NCI-H1048 (cell line): ENCODE results near the gene ATP5F1C.
"Not testable (repeated sequence)": the region's sequence is repeated elsewhere in the genome, so short reads cannot be mapped to it uniquely, and the experiment has no call there.

Experiments
- DNase-seq: peaks from one replicate; lab custom pipeline; 2025; lab: John Stamatoyannopoulos, UW

Gene ATP5F1C

DNA sequence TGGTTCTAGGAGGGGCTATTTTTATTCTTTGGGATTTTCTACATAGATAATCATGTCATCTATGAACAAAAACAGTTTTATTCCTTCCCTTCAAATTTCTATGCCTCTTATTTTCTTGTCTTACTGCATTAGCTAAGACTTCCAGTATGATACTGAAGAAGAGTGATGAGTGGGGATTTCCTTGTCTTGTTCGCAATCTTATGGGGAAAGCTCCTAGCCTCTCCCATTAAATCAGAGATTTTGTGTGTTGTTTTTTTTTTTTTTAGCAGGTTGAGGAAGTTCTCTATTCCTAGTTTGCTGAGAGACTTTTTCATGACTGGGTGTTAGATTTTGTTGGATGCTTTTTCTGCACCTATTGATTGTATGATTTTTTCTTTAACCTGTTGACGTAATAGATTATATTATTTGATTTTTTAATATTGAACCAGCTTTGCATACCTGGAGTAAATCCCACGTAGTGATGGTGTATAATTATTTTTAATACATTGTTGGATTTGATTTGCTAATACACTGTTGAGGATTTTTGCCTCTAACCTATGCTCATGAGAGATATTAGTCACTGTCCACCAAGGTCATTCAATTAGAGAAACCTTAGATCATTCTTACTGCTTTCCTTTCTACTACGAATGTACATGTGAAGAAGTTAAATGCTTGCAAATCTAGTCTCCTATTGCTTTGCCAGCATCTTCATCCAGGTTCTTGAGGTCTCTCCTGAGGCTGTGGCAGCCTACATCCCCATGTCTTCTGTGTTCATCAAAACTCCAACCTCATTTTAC lies 6.5 kb downstream of the ATP5F1C start:
- DNase-seq: no peak

- DNase-seq: no peak
Observed at GRCh38 chr10:7795605-7796004, 7.6 kb downstream of the ATP5F1C start.

DNA sequence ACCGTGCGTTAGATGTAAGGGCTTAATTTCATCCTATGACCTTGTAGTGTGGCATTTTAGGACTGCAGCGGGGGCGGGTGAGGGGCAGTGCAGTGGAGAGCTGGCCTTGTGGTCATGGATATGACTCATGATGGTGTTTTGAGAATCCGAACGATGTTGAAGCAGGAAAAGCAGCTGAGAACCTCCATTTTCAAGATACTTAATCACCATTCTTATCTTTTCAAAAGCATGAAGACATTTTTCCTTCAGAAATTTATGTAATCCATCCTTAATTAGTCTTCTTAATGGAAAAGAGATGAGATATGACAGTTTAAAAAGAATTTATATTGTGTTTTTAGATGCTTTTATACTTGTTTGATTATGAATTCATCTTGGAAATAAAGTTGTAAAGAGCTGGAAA lies 9.6 kb downstream of the ATP5F1C start:
- DNase-seq: no peak

- DNase-seq: no peak
Observed at GRCh38 chr10:7802606-7803005, 14.6 kb downstream of the ATP5F1C start.

GRCh38 chr10:7804216-7804615 lies 16.2 kb downstream of the ATP5F1C start:
- no peak for DNase-seq

GRCh38 chr10:7804741-7805140 lies 16.8 kb downstream of the ATP5F1C start:
- DNase-seq: no peak

DNA sequence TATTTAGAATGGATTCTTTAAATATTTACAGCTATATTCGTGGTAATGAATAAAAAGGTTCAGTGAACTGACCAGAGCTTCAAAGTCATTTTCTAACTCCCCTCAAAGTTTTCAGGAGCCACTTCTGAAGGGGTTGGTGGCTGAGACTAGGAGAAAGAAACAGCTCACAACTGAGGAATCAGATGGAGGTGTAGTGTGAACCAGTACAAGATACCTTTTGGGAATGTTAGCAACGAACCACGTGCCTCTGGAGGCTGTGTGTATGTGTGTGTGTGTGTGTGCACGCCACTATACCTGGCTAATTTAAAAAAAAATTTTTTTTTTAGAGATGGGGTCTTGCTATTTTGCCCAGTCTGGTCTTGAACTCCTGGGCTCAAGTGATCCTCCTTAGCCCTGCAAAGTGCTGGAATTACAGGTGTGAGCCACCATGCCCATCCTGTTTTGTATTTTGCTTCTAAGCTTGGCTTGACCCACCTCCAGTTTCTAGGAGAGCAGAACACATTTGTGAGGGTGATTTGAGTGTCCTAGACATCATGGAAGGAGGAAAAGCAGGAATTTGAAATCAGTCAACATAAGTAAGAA lies 20.8 kb downstream of the ATP5F1C start:
- no peak for DNase-seq

DNA sequence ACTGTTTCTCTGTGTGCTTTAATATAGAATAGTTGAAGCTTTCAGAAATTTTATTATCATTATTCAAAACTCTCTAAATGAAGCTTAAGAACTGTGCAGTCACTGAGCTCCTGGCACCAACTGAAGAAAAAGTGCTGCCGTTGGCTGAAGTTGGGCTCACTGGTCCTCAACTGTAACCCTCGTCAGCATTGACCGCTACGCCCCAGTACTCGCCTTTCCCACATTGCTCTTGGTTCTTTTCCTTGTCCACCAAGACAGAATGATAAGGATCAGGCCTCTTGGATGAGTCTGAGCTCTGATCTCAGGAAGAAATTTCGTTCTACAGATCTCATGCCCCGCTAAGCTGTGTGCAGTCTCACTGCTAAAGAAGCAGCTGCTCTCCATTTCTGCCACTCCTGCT lies 22.5 kb downstream of the ATP5F1C start:
- no peak for DNase-seq

DNA sequence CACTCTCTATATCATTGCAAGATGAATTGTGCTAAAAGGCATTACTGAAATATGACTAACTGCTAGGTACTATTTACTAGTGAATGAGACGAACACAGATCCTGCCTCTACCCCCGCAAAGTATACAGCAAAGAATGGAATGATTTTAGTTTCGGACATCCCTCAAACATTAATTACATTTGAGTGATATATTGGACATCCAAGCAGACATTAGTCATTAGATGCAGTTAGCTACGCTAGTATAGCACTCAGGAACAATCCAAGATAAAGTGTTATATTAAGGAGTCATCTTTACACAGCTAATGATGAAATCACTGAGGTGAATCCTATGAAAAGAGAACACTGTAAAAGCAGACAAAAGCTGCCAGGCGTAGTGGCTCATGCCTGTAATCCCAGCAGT lies 23.0 kb downstream of the ATP5F1C start:
- DNase-seq: no peak

DNA sequence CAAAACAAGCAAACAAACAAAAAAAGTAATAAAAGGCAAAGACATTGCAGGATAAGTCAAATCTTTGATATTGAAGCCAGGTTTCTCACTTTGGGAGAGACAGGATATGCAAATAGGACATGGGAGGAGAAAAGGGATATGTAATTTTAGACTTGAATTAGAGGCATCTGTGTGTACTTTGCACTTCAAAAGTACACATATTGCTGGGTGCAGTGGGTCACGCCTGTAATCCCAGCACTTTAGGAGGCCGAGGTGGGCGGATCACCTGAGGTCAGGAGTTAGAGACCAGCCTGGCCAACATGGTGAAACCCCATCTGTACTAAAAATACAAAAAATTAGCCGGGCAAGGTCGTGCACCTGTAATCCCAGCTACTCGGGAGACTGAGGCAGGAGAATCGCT lies 23.8 kb downstream of the ATP5F1C start:
- DNase-seq: not testable (repeated sequence)

- DNase-seq: no peak
Observed at GRCh38 chr10:7813481-7813880, 25.5 kb downstream of the ATP5F1C start.

- no peak for DNase-seq
Observed at GRCh38 chr10:7817576-7817975, 29.6 kb downstream of the ATP5F1C start.

DNA sequence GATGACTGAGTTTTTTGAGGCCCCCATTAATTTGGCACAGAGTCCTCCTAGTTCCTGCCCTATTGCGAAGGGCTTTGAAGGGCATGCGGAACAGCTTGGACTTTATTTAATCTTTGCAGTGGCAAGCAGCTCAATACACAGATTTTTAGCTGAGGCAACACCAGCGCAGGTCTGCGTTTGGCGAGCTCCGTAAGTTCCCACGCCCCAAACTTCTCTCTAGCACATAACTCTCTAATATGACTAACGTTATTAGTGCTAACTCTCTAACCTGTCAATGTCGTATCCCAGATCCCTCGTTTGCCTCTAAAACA lies 30.0 kb downstream of the ATP5F1C start:
- DNase-seq: no peak

DNA sequence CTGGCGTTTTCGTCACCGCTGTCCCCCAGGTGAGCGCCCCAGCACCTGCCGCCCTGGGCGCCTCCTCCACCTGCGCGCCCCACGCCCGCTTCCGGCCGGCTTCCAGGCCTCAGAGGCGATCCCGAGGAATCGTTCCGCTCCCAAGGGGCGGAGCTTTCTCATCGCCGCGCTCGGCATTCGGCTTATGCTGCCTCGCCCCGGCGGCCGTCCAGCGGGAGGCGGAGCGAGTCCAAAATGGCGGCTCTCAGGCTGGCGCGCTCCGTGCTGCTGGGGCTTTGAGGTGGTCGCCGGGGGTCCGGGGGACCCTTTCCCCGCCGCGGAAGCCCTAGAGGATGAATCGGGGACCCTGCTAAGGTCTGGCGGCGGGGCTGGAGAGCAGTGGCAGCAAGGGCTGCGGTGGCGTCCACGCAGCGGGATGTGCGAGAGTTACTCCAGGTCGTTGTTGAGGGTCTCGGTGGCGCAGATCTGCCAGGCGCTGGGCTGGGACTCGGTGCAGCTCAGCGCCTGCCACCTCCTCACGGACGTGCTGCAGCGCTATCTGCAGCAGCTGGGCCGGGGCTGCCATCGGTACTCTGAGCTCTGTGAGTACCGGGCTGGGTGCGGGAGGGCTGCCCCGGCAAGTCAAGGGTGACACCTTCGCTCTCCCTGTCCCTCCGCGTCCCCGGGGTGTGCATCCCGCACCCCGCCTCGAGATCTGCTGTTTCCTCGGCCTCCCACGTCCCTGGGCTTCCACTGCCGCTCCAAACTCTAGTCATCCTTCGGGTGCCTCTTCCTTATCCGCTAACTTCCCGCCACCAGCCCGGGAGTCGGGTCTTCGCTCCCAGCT lies 30.5 kb downstream of the ATP5F1C start, which contains the start of gene TAF3:
TAF3 (plus strand) TSS at position 211 of the 826 bp plus-strand sequence; CDS start at position 416, 205 bp downstream.
- DNase-seq: peak; percentile 74

- no peak for DNase-seq
Observed at GRCh38 chr10:7819121-7819460, 31.1 kb downstream of the ATP5F1C start.

DNA sequence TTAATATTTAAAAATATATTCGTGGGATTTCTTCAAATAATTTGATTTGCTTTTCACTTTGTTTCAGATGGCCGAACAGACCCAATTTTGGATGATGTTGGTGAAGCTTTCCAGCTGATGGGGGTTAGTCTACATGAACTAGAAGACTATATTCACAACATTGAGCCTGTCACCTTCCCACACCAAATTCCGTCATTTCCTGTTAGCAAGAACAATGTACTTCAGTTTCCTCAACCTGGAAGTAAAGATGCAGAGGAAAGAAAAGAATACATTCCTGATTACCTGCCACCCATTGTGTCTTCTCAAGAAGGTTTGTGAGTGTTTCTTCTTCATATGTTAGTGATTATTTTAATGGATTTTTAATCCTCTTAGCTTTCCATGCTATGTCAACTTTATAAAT lies 36.3 kb downstream of the ATP5F1C start:
- no peak for DNase-seq

DNA sequence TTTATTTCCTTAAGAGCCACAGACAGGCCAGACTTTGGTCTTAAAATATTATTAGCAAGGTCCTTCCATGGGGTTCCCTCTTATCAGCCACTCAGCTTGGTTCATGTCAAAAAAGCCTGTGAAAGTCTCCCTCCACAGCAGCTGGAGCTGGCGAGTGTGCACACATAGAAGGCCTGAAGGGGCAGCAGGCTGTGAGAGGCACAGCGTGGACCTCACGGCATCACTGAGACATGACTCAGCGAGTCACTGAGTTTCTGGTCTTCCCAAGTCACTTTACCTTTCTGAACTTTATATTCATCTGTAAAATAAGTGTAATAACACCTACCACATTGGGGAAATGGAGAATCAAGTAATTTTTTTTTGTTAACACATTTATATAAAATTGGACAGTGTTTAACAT lies 39.0 kb downstream of the ATP5F1C start:
- DNase-seq: no peak

DNA sequence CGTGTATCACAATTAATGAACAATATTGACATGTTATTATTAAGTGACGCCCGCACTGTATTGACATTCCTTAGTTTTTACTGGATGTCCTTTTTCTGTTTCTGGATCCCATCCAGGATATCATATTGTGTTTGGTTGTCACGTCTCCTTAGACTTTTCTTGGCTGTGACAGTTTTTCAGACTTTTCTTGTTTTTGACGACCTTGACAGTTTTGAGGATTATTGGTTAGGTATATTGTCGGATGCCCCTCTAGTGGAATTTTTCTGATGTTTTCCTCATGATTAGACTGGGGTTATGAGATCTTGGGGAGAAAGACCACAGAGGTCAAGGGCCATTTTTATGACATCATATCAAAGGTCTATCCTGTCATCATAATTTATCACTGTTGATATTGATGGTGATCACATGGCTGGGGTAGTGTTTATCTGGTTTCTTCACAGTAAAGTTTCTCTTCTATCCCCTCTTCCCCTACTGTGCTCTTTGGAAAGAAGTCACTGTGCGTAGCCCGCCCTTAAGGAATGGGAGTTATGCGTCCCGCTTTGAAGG lies 41.4 kb downstream of the ATP5F1C start:
- no peak for DNase-seq

GRCh38 chr10:7832060-7832459 lies 44.1 kb downstream of the ATP5F1C start:
- no peak for DNase-seq

GRCh38 chr10:7833210-7833609 lies 45.2 kb downstream of the ATP5F1C start:
- DNase-seq: no peak

- no peak for DNase-seq
Observed at GRCh38 chr10:7834262-7834661, 46.3 kb downstream of the ATP5F1C start.

DNA sequence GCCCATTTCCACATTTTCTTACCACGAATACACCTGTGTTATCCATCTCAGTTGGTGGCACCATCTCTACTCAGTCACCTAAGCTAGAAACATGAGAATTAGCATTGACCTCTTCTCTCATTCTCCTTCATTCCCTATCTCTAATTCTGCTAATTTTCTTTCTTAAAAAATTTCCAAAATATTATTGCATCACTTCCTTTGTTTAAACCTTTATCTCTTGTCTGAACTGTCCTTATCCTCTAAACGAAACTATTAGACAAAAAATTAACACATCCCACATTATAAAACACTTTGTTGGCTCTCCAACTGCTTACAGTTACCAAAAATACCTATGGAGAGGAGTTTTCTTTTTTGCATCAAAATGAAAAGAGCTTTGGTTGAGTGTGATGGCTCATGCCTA lies 48.6 kb downstream of the ATP5F1C start:
- DNase-seq: no peak

DNA sequence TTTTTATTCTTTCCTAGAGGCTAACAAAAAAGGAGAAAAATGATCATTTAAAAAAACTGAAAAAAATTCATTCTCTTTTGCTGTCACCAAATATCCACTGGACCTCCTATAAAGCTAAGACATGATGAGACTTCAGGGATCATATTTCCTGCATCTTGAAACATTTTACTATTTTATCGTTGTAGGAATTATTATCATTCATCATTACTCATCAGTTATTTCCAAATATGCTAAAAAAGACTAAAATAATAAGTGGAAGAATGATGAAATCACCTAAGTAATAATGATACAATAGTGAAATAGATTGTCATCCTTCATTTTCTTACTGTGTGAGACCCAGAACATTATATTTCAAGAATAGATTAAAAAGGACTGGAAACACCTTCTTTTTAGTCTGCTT lies 58.6 kb downstream of the ATP5F1C start:
- DNase-seq: no peak
